K562 (cell line): Measurements from ENCODE around the gene LDLRAD1. TPM values are rescaled to one million over a fixed set of nuclear protein-coding genes. Genes with fewer than 3 reads are reported as not detected.

Experiments used
- ATF7 ChIP-seq: fragments of 450-650 bp; IDR thresholded peaks from 2 replicates; pipeline ENCODE4 v1.7.1; 2014; ENCODE audit warnings: mild to moderate bottlenecking, moderate library complexity
- CBFB ChIP-seq: sonication (generic); formaldehyde crosslinking; IDR thresholded peaks from 2 replicates; pipeline ENCODE4 v1.4.0; 2020; ENCODE audit warnings: mild to moderate bottlenecking, missing genetic modification reagents
- FOXM1 ChIP-seq, 2 experiments: fragments of 450-650 bp in 1 of 2; sonication (generic) in 1 of 2; formaldehyde crosslinking in 1 of 2; IDR thresholded peaks; 2 replicates each; pipeline versions ENCODE4 v1.6.1 to v1.9.0; 2017 to 2022; ENCODE audit warnings: low read depth in 2 of 2, mild to moderate bottlenecking in 2 of 2, missing genetic modification reagents in 1 of 2, moderate library complexity in 1 of 2
- GABPB2 ChIP-seq: fragments of 250-450 bp; sonication (Bioruptor Pico); conservative IDR thresholded peaks from 2 replicates; pipeline ENCODE4 v1.5.1; 2021; ENCODE audit warnings: mild to moderate bottlenecking
- HMG20A ChIP-seq: fragments of 450-650 bp; formaldehyde crosslinking; conservative IDR thresholded peaks from 2 replicates; pipeline ENCODE4 v1.4.0; 2020; ENCODE audit warnings: mild to moderate bottlenecking, mixed read lengths
- MTA1 ChIP-seq: fragments of 450-650 bp; IDR thresholded peaks from 2 replicates; pipeline ENCODE4 v1.6.1; 2017; ENCODE audit warnings: borderline replicate concordance
- NCOR1 ChIP-seq: fragments of 450-650 bp; IDR thresholded peaks from 2 replicates; pipeline ENCODE4 v1.6.1; 2016; ENCODE audit warnings: mild to moderate bottlenecking, moderate library complexity
- PML ChIP-seq: IDR thresholded peaks from 2 replicates; pipeline ENCODE4 v1.6.1; 2012; ENCODE audit warnings: low read length, inconsistent platforms
- PTBP1 ChIP-seq: fragments of 200-400 bp; formaldehyde crosslinking; IDR thresholded peaks from 2 replicates; pipeline ENCODE4 v1.6.1; 2017; ENCODE audit warnings: low read depth, low read length
- SMARCE1 ChIP-seq: fragments of 450-650 bp; IDR thresholded peaks from 2 replicates; pipeline ENCODE4 v1.7.1; 2016; ENCODE audit warnings: mild to moderate bottlenecking
- TAF1 ChIP-seq: IDR thresholded peaks from 2 replicates; pipeline ENCODE4 v1.6.1; 2011; ENCODE audit warnings: mild to moderate bottlenecking, low read length, moderate library complexity; ENCODE audit not compliant: insufficient read depth, control insufficient read depth, severe bottlenecking; ENCODE audit errors: extremely low read depth
- TAL1 ChIP-seq: fragments of 450-650 bp; IDR thresholded peaks from 2 replicates; pipeline ENCODE4 v1.6.1; 2016; ENCODE audit warnings: mild to moderate bottlenecking
- TEAD2 ChIP-seq: fragments of 450-650 bp; IDR thresholded peaks from 2 replicates; pipeline ENCODE4 v1.6.1; 2016; ENCODE audit warnings: missing genetic modification characterization, control low read depth, missing compliant biosample characterization
- WHSC1 ChIP-seq: IDR thresholded peaks from one replicate; pipeline ENCODE4 v1.6.1; 2012; ENCODE audit warnings: low read length, control low read depth, inconsistent platforms
- ZNF174 ChIP-seq: fragments of 250-450 bp; sonication (Bioruptor Pico); IDR thresholded peaks from 2 replicates; pipeline ENCODE4 v1.4.0; 2020; ENCODE audit warnings: mild to moderate bottlenecking
- ZNF217 ChIP-seq: sonication (generic); formaldehyde crosslinking; IDR thresholded peaks from 2 replicates; pipeline ENCODE4 v1.8.0; 2022; ENCODE audit warnings: mild to moderate bottlenecking, missing genetic modification reagents
- ZNF224 ChIP-seq: sonication (generic); formaldehyde crosslinking; IDR thresholded peaks from 2 replicates; pipeline ENCODE4 v1.8.0; 2022; ENCODE audit warnings: mild to moderate bottlenecking, missing genetic modification reagents
- ZNF551 ChIP-seq: fragments of 250-450 bp; sonication (Bioruptor Pico); IDR thresholded peaks from 2 replicates; pipeline ENCODE4 v1.5.0; 2021; ENCODE audit warnings: mild to moderate bottlenecking, moderate library complexity
- ZNF696 ChIP-seq: fragments of 250-450 bp; sonication (Bioruptor Pico); conservative IDR thresholded peaks from 2 replicates; pipeline ENCODE4 v1.4.0; 2020; ENCODE audit warnings: mild to moderate bottlenecking, moderate library complexity
- ZNF76 ChIP-seq: fragments of 250-450 bp; sonication (Bioruptor Pico); IDR thresholded peaks from 2 replicates; pipeline ENCODE4 v1.4.0; 2020; ENCODE audit warnings: mild to moderate bottlenecking, moderate library complexity, borderline replicate concordance
- polyA plus RNA-seq, 8 experiments: library from polyadenylated mRNA; depleted of rRNA in 4 of 8; stranded (reverse) in 5 of 8; unstranded in 3 of 8; fragments of >200 nt; fragmentation: Nextera tagmentation in 2 of 8; fragmentation: Illumina TruSeq in 1 of 8; extraction: Ambion mirVana in 2 of 8; extraction: Trizol in 1 of 8; gene quantifications; 2 replicates each; pipeline versions ENCODE4 v1.2.1 to v1.2.3, GENCODE V29; 2011 to 2014; ENCODE audit warnings: inconsistent platforms in 1 of 8, missing spikeins in 1 of 8
- total RNA-seq, 7 experiments: library from RNA; depleted of rRNA in 6 of 7; stranded (reverse); fragments of >200 nt in 6 of 7; fragmentation: Illumina TruSeq in 2 of 7; extraction: Trizol in 2 of 7; gene quantifications; 2 replicates each; pipeline versions ENCODE4 v1.2.1 to v1.2.3, GENCODE V29; 2011 to 2021; ENCODE audit warnings: low replicate concordance in 1 of 7
- TF ChIP-seq, protein P1 (sequence below): fragments of 250-450 bp; sonication (Bioruptor Pico); IDR thresholded peaks from 2 replicates; pipeline ENCODE4 v1.8.0; 2022; ENCODE audit warnings: inconsistent platforms
- TF ChIP-seq, protein P2 (sequence below): fragments of 250-450 bp; sonication (Bioruptor Pico); IDR thresholded peaks from 2 replicates; pipeline ENCODE4 v1.8.0; 2022; ENCODE audit warnings: moderate library complexity, mild to moderate bottlenecking, inconsistent platforms
- TF ChIP-seq, protein P3 (sequence below): fragments of 200-400 bp; formaldehyde crosslinking; IDR thresholded peaks from 2 replicates; pipeline ENCODE4 v1.6.1; 2017; ENCODE audit warnings: mild to moderate bottlenecking, low read depth, low read length, moderate library complexity

Gene LDLRAD1
- total and polyA plus RNA-seq, 9 of the 15 experiments (the other 6 are each of a cell fraction or from before 2014, with no cell fraction given) = not detected

- TF ChIP-seq HMG20A (CRISPR knock-in tag) (no peak), TAF1 (peak; percentile 70), GABPB2 (no peak), ZNF76 (CRISPR knock-in tag) (no peak), NCOR1 (no peak), ZNF224 (no peak), ATF7 (peak; percentile 88), SMARCE1 (peak; percentile 45; the same call in 1 of the 2 replicates), TEAD2 (0 out of 2 replicates have a peak, but pooled peaks have one; percentile 40), MTA1 (peak; percentile 75; the same call in 1 of the 2 replicates), PML (peak; percentile 25; the same call in 1 of the 2 replicates), ZNF217 (no peak), WHSC1 (no peak), CBFB (no peak; the same call in 1 of the 2 replicates), ZNF696 (CRISPR knock-in tag) (no peak), FOXM1 (IDR thresholded peaks at IDR 0.05; ENCODE audit: low read depth) (peak; percentile 41; the same call in 1 of the 2 replicates), FOXM1 (CRISPR knock-in tag; IDR thresholded peaks at IDR 0.05; ENCODE audit: low read depth) (no peak), TAL1 (no peak), PTBP1 (no peak; the same call in 1 of the 2 replicates), ZNF551 (CRISPR knock-in tag) (no peak), ZNF174 (no peak)
- TF ChIP-seq, protein P1, sequence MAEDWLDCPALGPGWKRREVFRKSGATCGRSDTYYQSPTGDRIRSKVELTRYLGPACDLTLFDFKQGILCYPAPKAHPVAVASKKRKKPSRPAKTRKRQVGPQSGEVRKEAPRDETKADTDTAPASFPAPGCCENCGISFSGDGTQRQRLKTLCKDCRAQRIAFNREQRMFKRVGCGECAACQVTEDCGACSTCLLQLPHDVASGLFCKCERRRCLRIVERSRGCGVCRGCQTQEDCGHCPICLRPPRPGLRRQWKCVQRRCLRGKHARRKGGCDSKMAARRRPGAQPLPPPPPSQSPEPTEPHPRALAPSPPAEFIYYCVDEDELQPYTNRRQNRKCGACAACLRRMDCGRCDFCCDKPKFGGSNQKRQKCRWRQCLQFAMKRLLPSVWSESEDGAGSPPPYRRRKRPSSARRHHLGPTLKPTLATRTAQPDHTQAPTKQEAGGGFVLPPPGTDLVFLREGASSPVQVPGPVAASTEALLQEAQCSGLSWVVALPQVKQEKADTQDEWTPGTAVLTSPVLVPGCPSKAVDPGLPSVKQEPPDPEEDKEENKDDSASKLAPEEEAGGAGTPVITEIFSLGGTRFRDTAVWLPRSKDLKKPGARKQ (CRISPR knock-in tag) = no peak
- TF ChIP-seq, protein P2, sequence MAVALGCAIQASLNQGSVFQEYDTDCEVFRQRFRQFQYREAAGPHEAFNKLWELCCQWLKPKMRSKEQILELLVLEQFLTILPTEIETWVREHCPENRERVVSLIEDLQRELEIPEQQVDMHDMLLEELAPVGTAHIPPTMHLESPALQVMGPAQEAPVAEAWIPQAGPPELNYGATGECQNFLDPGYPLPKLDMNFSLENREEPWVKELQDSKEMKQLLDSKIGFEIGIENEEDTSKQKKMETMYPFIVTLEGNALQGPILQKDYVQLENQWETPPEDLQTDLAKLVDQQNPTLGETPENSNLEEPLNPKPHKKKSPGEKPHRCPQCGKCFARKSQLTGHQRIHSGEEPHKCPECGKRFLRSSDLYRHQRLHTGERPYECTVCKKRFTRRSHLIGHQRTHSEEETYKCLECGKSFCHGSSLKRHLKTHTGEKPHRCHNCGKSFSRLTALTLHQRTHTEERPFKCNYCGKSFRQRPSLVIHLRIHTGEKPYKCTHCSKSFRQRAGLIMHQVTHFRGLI = no peak
- TF ChIP-seq, protein P3, sequence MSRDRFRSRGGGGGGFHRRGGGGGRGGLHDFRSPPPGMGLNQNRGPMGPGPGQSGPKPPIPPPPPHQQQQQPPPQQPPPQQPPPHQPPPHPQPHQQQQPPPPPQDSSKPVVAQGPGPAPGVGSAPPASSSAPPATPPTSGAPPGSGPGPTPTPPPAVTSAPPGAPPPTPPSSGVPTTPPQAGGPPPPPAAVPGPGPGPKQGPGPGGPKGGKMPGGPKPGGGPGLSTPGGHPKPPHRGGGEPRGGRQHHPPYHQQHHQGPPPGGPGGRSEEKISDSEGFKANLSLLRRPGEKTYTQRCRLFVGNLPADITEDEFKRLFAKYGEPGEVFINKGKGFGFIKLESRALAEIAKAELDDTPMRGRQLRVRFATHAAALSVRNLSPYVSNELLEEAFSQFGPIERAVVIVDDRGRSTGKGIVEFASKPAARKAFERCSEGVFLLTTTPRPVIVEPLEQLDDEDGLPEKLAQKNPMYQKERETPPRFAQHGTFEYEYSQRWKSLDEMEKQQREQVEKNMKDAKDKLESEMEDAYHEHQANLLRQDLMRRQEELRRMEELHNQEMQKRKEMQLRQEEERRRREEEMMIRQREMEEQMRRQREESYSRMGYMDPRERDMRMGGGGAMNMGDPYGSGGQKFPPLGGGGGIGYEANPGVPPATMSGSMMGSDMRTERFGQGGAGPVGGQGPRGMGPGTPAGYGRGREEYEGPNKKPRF = no peak
These were observed 35.2 kb upstream of the LDLRAD1 start, which contains the start of the genes TCEANC2 and TMEM59 (continued) for GRCh38 chr1:54052934-54053744.
